ENCODE data around the gene SLC9A3.
"Not testable (repeated sequence)": the region's sequence is repeated elsewhere in the genome, so short reads cannot be mapped to it uniquely, and the experiment has no call there.

SLC9A3 gene

DNA sequence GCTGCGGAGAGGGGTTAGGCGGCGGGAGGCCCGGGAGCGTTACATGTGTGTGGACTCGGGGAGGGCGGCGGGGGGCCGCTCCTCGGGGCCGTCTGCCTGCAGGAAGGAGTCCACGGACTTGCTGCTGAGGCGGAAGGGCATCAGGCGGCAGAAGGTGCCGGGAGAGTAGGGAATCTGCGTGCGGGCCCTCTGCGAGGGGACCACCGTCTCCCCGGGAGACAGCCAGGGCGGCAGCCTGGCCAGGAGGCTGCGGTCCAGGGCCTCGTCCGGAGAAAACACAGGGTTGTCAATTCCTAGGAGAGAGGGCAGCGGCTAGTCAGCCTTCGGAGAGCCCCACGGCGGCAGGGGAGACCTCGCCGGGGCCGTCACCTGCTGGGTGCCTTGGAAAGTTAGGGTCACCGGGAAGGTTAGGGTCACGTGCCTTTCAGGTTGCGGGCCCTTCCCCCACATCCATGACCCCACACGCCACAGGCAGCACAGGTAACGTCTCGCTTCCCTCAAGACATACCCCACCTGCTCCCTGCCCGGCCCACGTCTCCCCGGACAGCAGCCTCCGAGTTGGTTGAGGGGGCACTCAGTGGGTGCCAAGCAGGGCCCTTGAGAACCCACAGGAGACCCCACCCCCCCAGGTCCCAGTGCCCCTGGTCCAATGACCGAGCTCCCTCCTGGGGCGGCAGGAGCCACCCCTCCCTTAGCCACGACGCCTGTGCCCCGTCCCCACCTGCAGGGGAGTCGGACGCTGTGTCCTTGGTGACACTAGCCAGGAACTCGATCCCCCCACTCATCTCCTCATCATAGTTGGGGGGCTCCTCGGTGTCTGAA, 49.2 kb downstream of the SLC9A3 start:
- DNase-seq (ENCODE audit: low read depth in 2 of 2) = no peak

DNA sequence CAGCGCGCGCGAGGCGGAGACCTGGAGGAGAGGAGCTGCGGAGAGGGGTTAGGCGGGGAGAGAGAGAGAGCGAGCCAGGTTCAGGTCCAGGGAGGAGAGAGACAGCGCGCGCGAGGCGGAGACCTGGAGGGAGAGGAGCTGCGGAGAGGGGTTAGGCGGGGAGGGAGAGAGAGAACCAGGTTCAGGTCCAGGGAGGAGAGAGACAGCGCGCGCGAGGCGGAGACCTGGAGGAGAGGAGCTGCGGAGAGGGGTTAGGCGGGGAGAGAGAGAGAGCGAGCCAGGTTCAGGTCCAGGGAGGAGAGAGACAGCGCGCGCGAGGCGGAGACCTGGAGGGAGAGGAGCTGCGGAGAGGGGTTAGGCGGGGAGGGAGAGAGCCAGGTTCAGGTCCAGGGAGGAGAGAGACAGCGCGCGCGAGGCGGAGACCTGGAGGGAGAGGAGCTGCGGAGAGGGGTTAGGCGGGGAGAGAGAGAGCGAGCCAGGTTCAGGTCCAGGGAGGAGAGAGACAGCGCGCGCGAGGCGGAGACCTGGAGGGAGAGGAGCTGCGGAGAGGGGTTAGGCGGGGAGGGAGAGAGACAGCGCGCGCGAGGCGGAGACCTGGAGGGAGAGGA, 49.9 kb downstream of the SLC9A3 start:
- DNase-seq (ENCODE audit: low read depth in 2 of 2) = not testable (repeated sequence)

DNA sequence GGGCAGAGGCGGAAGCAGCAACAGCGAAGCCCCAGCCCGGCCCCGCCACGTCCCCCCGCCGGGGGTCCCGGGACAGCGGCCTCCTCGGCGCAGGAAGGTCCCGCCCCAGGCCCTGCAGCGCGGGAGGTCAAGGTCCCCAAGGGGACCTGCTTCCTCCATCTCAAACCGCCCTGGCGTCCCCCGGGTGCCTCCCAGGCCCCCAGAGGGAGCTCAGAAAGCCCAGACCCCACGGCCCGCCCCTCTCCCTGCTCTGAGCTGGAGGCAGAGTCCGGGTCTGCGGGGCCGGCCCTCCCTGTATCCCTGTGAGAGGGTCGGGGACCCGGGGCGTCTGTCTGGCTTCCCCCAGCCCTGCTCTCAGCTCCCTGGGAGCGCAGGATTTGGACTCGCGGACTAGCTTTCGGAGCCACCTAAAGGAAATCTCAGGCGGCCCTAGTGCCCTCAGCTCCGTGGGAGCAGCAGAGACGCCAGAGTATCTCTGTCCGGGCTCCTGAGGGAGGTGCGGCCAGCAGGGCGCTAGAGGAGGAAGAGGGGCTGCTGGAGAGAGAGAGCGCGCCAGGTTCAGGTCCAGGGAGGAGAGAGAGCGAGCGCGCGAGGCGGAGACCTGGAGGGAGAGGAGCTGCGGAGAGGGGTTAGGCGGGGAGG, 50.6 kb downstream of the SLC9A3 start:
- no peak for DNase-seq (ENCODE audit: low read depth in 2 of 2)

DNA sequence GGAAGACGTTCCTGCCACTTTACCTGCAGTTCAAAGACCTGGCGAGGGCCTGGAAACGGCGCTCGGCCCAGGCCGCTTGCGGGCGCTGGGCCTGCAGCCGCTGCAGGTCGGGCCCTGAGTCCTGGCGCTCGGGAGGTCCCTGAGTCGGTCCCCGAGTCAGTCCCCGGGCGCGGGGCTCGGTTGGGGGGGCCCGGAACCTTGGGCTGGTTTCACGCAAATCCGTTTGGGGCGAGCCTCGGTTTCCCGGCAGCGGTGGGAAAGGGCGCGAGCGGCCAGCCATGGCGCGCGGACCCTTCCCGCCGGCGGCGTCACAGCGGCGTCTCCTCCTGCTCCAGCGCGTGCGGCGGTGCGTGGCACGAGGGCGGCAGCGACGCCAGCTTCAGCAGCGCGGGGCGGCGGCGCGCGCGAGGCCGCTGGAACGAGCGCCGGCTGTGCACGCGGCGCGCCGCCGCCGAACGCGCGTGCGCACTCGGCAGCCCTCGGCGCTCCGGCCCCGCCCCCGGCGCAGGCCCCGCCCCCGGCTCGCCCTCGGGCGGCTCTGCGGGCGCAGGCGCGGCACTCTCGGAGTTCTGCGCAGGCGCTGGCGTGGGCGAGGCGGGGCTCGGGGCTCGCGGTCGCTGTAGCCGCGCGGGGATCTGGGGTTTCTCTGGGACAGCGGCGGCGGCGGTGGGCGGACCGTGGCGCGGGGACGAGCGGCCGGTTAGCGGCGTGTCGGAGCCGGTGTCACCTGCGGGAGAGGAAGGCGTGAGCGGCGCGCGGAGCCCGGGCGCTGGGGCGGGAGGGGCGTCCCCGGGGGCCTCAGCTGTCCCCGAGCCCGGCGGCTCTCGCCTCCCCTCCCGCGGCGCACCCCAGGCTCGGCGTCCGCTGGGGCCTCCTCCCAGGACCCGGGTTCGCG, 51.3 kb downstream of the SLC9A3 start:
- peak; percentile 82 to 84 for DNase-seq (ENCODE audit: low read depth in 2 of 2)

DNA sequence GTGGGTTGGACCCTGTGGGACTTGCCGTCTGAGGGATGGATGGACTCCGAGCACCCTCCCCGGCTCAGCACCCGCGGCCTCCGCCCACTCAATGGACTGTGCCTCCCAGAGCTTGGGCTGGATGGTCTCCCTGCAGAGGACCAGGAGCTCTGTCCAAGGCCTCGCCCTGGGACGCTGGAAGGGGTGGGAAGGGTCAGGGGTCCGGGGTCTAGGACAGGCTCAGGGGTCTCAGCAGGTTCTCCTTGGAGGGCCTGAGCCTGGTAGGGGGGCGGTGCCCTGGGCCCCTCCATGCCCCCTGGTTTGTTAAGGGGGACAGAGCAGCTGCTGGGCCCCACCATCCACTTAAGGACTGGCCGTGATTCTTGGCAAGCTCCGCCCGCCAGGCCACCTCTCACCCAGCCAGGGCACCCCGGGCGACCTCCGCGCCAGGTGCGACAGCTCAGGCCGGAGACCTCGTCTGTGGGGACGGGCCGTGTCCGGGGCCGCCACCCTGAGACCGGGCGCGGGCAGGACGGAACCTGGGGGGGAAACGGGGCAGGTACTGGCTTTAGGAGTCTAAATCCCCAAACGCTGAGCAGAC, 52.1 kb downstream of the SLC9A3 start:
- DNase-seq (ENCODE audit: low read depth in 2 of 2) = no peak

DNA sequence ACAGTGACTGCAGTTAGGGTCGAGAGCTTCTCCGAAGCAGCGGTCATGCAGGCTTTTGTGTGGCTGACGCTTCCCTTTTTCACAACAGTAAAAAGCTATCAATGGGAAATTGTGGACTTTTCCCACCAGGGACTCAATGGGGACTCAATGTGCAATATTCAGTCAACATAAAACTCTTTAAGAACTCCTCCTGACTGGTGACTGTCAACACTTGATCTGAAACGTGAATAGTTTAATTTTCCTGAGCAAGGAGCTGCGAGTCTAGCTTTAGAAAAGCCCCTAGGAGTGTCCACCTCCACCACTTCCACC, 52.5 kb downstream of the SLC9A3 start:
- DNase-seq (ENCODE audit: low read depth in 2 of 2) = no peak

DNA sequence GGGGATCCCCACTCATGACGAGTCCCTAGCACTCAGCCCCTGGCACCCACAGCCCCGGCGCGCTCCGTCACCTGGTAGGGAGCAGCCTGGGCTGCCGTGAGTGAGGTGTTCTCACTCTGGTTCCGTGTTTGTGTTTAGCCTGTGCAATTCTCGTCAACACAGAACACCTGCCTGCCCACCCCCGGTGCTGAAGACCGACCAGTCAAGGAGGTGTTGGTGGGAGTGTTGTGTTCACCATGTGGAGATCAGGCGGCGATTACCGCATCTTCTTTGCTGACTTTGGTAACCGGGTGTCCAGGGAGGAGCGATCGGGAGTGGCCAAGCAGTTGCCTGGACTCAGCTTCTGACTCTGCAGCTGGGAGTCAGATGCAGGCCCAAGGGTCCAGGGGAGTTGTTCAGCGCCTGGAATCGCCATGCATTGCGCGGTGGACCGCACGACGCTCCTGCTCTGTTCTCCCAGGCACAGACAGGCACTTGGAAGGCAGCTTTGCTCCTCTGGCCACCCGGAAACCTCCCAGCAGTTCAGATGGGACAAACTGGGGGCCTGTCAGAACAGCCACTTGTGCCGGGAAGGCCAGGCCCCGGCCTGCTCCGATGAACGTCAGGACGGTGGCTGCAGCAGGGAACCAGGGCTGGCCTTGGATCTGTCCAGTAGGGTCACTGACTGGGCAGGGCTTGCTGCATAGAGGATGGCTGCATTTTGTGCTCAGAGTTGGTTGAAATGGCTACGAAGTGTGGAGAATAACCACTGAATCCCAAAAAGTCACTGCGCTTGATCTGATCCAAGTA, 53.1 kb downstream of the SLC9A3 start:
- DNase-seq (ENCODE audit: low read depth in 2 of 2) = no peak

DNA sequence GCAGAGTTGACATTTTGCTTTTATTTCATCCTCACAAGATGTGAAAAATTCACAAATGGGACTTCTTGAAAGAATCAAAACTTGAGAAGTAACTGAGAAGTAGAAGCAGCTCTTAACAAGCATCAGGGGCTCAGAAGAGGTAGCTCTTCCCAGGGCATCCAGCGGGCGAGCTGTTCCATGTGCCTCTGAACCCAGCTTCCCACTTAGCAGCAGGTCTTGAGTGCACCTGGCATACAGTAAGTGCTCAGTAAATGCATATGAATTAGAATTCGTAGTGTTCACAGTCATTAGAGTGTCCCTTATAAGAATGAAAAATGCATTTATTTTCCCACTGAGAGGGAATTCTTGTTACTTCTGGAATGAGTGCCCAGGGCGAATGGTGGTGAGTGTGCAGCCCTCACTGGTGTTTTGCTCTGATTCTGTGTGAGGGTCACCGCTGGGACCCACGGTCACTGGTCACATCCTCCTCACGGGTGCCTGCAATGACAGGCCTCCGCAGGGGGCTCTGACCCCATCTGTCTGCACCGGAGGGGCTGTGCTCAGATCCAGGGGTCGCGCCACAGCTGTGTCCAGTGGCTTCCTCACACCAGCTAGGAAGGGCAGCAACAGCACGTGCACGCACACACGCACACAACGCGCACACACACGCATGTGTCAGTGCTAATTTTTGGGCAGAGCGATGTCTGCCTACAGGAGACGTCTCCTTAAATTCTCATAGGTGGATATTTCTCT, 54.3 kb downstream of the SLC9A3 start:
- no peak for DNase-seq (ENCODE audit: low read depth in 2 of 2)

DNA sequence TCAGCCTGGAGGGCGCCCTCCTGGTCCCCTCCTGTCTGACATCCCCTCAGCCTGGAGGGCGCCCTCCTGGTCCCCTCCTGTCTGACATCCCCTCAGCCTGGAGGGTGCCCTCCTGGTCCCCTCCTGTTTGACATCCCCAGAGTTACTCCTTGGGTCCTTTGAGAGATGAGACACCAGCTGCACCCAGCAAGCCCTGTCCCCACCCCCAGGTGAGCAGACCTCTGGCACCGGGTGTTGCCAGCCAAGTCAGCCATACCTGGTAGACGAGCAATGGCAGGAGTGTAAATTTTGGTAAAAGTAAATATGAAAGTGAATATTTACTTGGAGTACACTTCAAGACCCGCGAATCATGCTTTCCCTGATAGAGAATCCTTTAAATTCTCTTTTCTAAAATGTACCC, 55.8 kb downstream of the SLC9A3 start:
- no peak for DNase-seq (ENCODE audit: low read depth in 2 of 2)

DNA sequence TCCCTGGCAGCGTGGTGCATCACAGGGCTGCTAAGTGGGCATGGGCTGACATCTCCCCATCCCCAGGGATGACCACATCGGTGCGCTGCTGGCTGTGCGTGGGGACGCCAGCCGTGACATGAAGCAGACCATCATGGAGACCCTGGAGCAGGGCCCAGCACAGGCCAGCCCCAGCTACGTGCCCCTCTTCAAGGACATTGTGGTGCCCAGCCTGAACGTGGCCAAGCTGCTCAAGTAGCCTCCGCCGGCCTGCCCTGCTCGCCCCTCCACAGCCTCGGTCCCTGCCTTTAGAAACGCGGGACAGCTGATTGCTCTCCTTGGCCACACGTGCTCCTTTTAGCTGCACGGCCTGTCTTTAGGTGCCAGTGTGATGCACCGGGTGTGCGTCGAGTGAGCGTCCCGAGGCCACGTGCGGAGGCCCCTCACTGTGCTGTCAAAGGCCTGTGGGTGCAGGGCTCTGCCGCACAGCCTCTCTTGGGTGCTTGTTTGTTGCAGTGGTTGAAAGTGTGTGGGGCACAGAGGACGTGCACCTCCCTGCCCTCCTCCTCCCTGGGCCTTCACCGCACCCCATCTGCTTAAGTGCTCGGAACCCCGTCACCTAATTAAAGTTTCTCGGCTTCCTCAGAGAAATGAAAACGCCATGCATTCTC, 57.5 kb downstream of the SLC9A3 start:
- no peak for DNase-seq (ENCODE audit: low read depth in 2 of 2)

DNA sequence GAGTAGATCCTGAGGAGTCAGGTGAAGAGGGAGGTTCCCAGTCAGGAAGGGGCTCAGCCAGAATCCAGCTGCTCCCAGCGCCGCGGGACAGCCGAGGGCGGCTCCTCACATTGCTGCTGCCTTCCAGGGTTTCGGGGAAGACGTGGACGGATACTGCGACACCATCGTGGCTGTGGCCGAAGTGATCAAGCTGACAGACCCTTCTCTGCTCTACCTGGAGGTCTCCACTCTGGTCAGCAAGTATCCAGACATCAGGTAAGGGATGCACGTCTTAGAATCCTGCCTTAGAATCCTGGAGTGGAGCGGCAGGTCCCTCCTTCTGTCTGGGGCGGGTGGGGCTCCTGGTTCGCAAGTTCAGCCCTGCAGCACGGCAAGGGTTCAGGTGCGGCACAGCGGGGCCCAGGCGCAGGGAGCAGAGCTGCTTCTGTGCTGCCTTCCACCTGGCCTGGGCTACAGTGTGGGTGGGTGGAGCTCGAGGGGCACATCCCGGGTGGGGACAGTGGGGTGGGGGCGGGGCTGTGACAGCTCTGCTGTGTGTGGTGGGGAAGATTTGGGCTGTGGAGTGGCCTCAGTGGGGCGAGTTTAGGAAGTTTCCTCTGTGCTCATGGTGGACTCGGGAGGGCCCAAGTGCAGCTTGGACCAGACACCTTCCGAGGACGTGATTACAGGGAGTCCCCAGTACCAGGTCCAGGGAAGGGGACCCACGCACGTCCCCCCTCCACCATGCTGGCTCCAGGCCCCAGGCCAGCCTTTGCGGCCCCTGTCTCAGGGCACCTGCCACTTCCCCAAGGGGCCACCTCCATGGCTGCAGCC, 58.5 kb downstream of the SLC9A3 start:
- no peak for DNase-seq (ENCODE audit: low read depth in 2 of 2)

DNA sequence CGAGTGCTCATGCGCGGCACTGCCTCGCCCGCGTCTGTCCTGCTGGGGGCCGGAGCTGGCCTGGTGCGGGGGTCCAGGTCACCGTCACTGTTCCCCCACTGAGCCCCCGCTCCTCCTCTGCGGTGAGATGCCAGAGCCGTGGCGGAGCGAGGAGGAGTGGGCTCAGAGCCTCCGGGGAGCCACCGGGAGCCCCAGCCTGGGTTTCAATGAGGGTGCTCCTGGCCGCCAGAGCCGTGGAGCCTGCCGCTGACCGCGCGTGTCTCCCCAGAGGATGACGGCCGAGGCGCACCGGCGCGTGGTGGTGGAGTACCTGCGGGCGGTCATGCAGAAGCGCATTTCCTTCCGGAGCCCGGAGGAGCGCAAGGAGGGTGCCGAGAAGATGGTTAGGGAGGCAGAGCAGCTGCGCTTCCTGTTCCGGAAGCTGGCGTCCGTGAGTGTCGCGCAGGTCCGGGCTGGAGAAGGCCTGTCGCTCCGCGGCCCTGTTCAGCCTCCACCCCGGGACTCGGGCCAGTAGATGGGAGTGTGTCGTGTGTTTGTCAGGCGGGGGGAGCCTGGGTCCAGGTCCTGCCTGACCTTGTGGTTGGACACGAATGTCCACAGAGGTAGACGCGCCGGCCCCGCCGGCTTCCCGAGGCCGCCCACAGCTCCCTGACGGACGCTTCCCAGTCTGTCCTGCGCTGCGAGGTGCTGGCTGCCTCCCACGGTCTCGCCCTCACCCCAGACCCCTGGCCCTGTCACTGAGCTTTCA, 59.2 kb downstream of the SLC9A3 start:
- DNase-seq (ENCODE audit: low read depth in 2 of 2) = no peak

DNA sequence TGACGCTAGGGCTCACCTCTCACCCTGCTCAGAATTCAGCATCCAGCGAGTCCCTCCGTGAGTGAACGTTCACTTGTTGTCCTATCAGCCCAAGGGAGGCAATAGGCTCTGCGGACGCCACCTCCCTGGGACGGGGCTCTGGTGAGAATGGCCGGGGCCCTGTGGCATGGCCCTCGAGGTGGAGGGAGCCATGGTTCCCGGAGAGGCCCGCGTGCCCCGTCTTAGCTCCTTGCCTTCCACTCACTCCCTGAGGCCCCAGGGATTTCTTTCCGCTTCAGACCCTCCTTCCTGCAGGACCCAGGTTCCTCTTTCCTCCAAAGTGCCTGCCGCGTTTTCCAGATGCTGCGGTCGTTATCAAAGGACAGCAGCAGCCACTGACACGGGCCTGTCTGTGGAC, 59.8 kb downstream of the SLC9A3 start:
- DNase-seq (ENCODE audit: low read depth in 2 of 2) = no peak

DNA sequence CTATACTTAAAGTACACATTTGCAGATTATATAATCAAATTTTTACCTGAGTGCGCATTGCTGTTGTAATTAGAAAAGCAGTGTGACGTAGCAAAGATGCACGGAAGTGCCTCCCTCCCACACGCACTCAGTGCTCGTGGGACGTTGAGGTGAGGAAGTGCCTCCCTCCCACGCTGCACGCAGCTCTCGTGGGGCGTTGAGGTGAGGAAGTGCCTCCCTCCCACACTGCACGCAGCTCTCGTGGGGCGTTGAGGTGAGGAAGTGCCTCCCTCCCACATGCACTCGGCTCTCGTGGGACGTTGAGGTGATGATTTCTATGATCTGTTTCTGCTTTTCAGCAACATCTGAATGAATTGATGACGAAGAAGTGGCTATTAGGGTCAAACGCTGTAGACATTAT, 60.3 kb downstream of the SLC9A3 start:
- peak in 1 of 2 donors; percentile 47 for DNase-seq (ENCODE audit: low read depth in 2 of 2)

DNA sequence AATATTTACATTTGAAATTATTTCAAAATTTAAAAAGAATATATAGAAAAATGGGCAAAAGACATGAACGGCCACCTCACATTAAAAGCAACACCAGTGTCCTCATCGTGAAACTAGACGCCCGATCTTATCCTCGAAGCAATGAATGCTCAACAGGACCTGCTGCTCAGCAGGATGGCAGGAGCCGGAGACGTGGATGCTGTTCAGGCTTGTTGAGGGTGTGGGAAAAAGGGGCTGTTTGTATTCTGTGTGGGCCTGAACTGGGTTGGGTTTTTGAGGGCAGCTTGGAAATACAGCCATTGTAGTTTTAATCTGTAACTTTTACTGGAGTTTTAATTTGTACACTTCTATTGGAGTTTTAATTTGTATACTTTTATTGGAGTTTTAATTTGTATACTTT, 60.9 kb downstream of the SLC9A3 start:
- DNase-seq (ENCODE audit: low read depth in 2 of 2) = no peak

DNA sequence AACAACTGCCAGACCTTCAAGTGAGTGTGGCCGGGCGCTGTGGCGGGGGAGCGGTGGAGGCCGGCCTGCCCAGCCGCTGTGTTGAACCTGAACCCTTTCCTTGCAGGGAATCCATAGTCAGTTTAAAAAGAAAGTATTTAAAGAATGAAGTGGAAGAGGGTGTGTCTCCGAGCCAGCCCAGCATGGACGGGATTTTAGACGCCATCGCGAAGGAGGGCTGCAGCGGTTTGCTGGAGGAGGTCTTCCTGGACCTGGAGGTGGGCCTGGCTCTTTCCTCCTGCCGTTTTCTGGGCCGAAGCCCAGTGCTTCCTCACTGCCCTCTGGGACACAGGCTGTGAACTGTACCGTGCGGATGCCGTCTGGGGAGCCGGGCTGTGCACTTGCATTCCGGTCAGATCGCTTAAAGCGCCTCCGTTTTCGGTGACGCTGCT, 62.2 kb downstream of the SLC9A3 start:
- DNase-seq (ENCODE audit: low read depth in 2 of 2) = no peak

DNA sequence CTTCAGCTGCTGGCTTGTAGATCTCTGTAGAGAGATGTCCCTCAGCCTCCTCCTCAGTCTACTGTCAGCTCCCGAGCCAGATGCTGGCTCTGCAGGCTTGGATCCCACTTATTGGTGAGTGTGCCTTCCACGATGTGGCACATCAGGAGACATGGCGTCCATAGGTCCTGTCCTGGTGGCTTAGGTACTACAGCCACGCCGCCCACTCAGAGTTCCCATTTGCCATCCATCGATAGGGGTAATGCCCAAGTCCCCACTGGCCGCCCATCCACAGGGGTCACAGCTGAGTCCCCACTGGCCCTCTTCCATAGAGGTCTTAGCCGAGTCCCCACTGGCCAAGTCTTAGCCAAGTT, 64.0 kb downstream of the SLC9A3 start:
- no peak for DNase-seq (ENCODE audit: low read depth in 2 of 2)

DNA sequence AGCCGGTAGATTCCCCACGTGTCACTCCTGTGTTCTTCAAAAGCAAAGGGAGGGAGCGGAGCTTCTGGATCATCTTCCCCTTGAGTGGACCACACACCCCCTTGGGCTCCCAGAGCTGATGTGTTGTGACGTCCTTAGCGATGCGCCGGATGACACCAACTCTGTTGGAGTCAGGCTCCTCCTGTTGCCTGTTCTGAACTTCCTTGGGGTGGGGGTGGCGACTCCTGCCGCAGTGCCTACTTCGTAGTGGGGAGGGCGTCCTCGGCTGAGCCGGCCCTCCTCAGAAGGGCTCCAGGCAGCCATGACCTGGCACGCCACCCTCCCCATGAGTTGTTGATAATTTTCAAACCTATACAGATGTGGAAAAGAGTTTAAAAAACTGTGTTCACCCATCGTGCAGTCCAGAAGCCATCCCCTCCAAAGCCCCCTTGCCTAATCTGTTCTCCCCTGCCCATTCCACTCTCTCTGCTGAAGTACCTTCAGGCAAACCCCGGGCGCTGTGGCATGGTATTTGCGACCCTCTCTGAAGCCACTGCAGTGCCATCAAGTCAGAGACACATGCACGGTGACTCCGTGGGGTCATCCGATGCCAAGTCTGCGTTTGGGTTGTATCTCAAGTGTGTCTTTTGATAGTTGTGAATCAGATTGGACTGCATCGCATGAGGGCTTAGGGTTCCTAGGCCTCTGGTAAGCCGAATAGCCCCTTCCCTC, 64.5 kb downstream of the SLC9A3 start:
- no peak for DNase-seq (ENCODE audit: low read depth in 2 of 2)
